Epidermal melanocyte (primary cell): ENCODE data around the gene DYRK1A.
"Not testable (repeated sequence)": the region's sequence is repeated elsewhere in the genome, so short reads cannot be mapped to it uniquely, and the experiment has no call there.

Source experiments
- DNase-seq: peaks from one replicate; pipeline ENCODE4 v3.0.0; 2011; ENCODE audit warnings: low spot score; ENCODE audit not compliant: insufficient read length

The DYRK1A gene

GRCh38 chr21:37483776-37484175, 117.2 kb downstream of the DYRK1A start:
- no peak for DNase-seq

GRCh38 chr21:37484535-37485474, 118.2 kb downstream of the DYRK1A start:
- no peak for DNase-seq

- DNase-seq = no peak
These were observed 123.0 kb downstream of the DYRK1A start for GRCh38 chr21:37489553-37489952.

GRCh38 chr21:37490084-37490483, 123.5 kb downstream of the DYRK1A start:
- no peak for DNase-seq

- DNase-seq = no peak
These were observed 130.4 kb downstream of the DYRK1A start for GRCh38 chr21:37496972-37497371.

- DNase-seq = no peak
These were observed 132.1 kb downstream of the DYRK1A start for GRCh38 chr21:37498664-37499063.

GRCh38 chr21:37502947-37503346, 136.4 kb downstream of the DYRK1A start:
- DNase-seq = no peak

GRCh38 chr21:37503848-37504467, 137.4 kb downstream of the DYRK1A start:
- no peak for DNase-seq

- DNase-seq = no peak
These were observed 139.4 kb downstream of the DYRK1A start for GRCh38 chr21:37505963-37506362.

- no peak for DNase-seq
These were observed 141.1 kb downstream of the DYRK1A start for GRCh38 chr21:37507716-37508115.

GRCh38 chr21:37508341-37508740, 141.8 kb downstream of the DYRK1A start:
- no peak for DNase-seq

- no peak for DNase-seq
These were observed 143.3 kb downstream of the DYRK1A start for GRCh38 chr21:37509802-37510393.

- no peak for DNase-seq
These were observed 145.3 kb downstream of the DYRK1A start for GRCh38 chr21:37511848-37512247.

- DNase-seq = no peak
These were observed 146.8 kb downstream of the DYRK1A start for GRCh38 chr21:37513383-37513782.

- DNase-seq = no peak
These were observed 147.6 kb downstream of the DYRK1A start for GRCh38 chr21:37514038-37514667.

GRCh38 chr21:37516998-37517397, 150.4 kb downstream of the DYRK1A start:
- no peak for DNase-seq

- DNase-seq = no peak
These were observed 154.2 kb downstream of the DYRK1A start for GRCh38 chr21:37520801-37521200.

- no peak for DNase-seq
These were observed 155.1 kb downstream of the DYRK1A start for GRCh38 chr21:37521658-37522057.

GRCh38 chr21:37522641-37523295, 156.2 kb downstream of the DYRK1A start:
- no peak for DNase-seq

- DNase-seq = not testable (repeated sequence)
These were observed 158.4 kb downstream of the DYRK1A start for GRCh38 chr21:37524944-37525343.

- DNase-seq = no peak
These were observed 159.2 kb downstream of the DYRK1A start for GRCh38 chr21:37525810-37526209.
